HFFc6 (cell line): ENCODE results near the gene C2orf92. TPM values are rescaled to one million over a fixed set of nuclear protein-coding genes. Genes with fewer than 3 reads are reported as not detected.
"Not testable (repeated sequence)": the region's sequence is repeated elsewhere in the genome, so short reads cannot be mapped to it uniquely, and the experiment has no call there.

Experiments
- DNase-seq: peaks from one replicate; pipeline ENCODE4 v3.0.0-alpha.2; 2018
- H3K27ac Mint-ChIP-seq: 2 replicates; pipeline ENCODE4 v1.8.0; 2020; ENCODE audit warnings: mild to moderate bottlenecking, mixed read lengths
- H3K27me3 Mint-ChIP-seq: 2 replicates; pipeline ENCODE4 v1.8.0; 2021; ENCODE audit warnings: mild to moderate bottlenecking, moderate library complexity, mixed read lengths; ENCODE audit not compliant: insufficient read depth
- H3K36me3 Mint-ChIP-seq: 2 replicates; pipeline ENCODE4 v1.8.0; 2021; ENCODE audit warnings: low read depth, mixed read lengths
- H3K4me1 Mint-ChIP-seq: 2 replicates; pipeline ENCODE4 v1.8.0; 2020; ENCODE audit warnings: low read depth, mixed read lengths
- H3K4me3 Mint-ChIP-seq: 2 replicates; pipeline ENCODE4 v1.8.0; 2020; ENCODE audit warnings: mild to moderate bottlenecking, moderate library complexity, mixed read lengths
- H3K9me3 Mint-ChIP-seq: 2 replicates; pipeline ENCODE4 v1.8.0; 2020; ENCODE audit warnings: mild to moderate bottlenecking, mixed read lengths
- CTCF ChIP-seq: fragments of 200-600 bp; sonication (generic); IDR thresholded peaks from 2 replicates; pipeline ENCODE4 v1.5.0; 2021; ENCODE audit warnings: antibody characterized with exemption, mild to moderate bottlenecking
- total RNA-seq, 6 experiments: library from RNA; stranded (reverse); fragmentation: NEBNext Ultra II Directional; extraction: Animal tissue kit (Norgen Biotek cat#: 25700); gene quantifications; 2 replicates in 1 of 6; 3 replicates in 5 of 6; pipeline ENCODE4 v1.2.3, GENCODE V29; 2021

C2orf92 gene
- total RNA-seq, 6 experiments from 2014 or later, result 0.88 to 2.6 (median 1.2) TPM

- Mint-ChIP-seq H3K4me1 (peaks cover 6% of the 10 kb centered on the region; the same call in 1 of the 2 replicates), H3K36me3 (no peaks in the 10 kb centered on the region), H3K9me3 (no peaks in the 10 kb centered on the region), H3K4me3 (no peak overlapping the region), H3K27ac (no peak overlapping the region), H3K27me3 (no peaks in the 10 kb centered on the region; the same call in none of the 2 replicates)
- DNase-seq, result no peak
- no peak for TF ChIP-seq CTCF
Measured at GRCh38 chr2:97670471-97670870, 958 bp downstream of the C2orf92 start.

GRCh38 chr2:97671526-97671925, 2.0 kb downstream of the C2orf92 start:
- H3K36me3 Mint-ChIP-seq, result no peaks in the 10 kb centered on the region
- H3K9me3 Mint-ChIP-seq, result no peaks in the 10 kb centered on the region
- no peak overlapping the region for H3K27ac Mint-ChIP-seq
- H3K4me3 Mint-ChIP-seq, result no peak overlapping the region
- peaks cover 6% of the 10 kb centered on the region; the same call in 1 of the 2 replicates for H3K4me1 Mint-ChIP-seq
- no peaks in the 10 kb centered on the region; the same call in none of the 2 replicates for H3K27me3 Mint-ChIP-seq
- TF ChIP-seq CTCF, result no peak
- DNase-seq, result no peak

- DNase-seq, H3K4me3 Mint-ChIP-seq, H3K9me3 Mint-ChIP-seq, H3K4me1 Mint-ChIP-seq, H3K27ac Mint-ChIP-seq, H3K36me3 Mint-ChIP-seq, H3K27me3 Mint-ChIP-seq: not testable (repeated sequence)
Measured at GRCh38 chr2:97672606-97673140, 3.2 kb downstream of the C2orf92 start.

GRCh38 chr2:97673182-97673914, 3.8 kb downstream of the C2orf92 start:
- no peaks in the 10 kb centered on the region for H3K36me3 Mint-ChIP-seq
- TF ChIP-seq CTCF, result no peak
- H3K27me3 Mint-ChIP-seq, result no peaks in the 10 kb centered on the region; the same call in 1 of the 2 replicates
- no peak overlapping the region for H3K4me3 Mint-ChIP-seq
- peaks cover 10% of the 10 kb centered on the region; the same call in 1 of the 2 replicates for H3K4me1 Mint-ChIP-seq
- no peaks in the 10 kb centered on the region for H3K9me3 Mint-ChIP-seq
- no peak overlapping the region for H3K27ac Mint-ChIP-seq
- no peak for DNase-seq

GRCh38 chr2:97673915-97674283, 4.4 kb downstream of the C2orf92 start:
- no peak overlapping the region for H3K27ac Mint-ChIP-seq
- no peaks in the 10 kb centered on the region; the same call in 1 of the 2 replicates for H3K27me3 Mint-ChIP-seq
- H3K9me3 Mint-ChIP-seq, result no peaks in the 10 kb centered on the region
- no peak for DNase-seq
- TF ChIP-seq CTCF, result no peak
- H3K4me3 Mint-ChIP-seq, result no peak overlapping the region
- no peaks in the 10 kb centered on the region for H3K36me3 Mint-ChIP-seq
- H3K4me1 Mint-ChIP-seq, result peaks cover 12% of the 10 kb centered on the region; the same call in 1 of the 2 replicates

- Mint-ChIP-seq H3K27me3 (peaks cover 2% of the 10 kb centered on the region), H3K4me3 (no peak overlapping the region), H3K36me3 (no peaks in the 10 kb centered on the region), H3K4me1 (peaks cover 12% of the 10 kb centered on the region; the same call in 1 of the 2 replicates), H3K27ac (no peak overlapping the region), H3K9me3 (no peaks in the 10 kb centered on the region)
- no peak for TF ChIP-seq CTCF
- DNase-seq, result no peak
Measured at GRCh38 chr2:97675430-97676113, 6.1 kb downstream of the C2orf92 start.
